Measurements from ENCODE around the gene FLT4.

Gene FLT4

DNA sequence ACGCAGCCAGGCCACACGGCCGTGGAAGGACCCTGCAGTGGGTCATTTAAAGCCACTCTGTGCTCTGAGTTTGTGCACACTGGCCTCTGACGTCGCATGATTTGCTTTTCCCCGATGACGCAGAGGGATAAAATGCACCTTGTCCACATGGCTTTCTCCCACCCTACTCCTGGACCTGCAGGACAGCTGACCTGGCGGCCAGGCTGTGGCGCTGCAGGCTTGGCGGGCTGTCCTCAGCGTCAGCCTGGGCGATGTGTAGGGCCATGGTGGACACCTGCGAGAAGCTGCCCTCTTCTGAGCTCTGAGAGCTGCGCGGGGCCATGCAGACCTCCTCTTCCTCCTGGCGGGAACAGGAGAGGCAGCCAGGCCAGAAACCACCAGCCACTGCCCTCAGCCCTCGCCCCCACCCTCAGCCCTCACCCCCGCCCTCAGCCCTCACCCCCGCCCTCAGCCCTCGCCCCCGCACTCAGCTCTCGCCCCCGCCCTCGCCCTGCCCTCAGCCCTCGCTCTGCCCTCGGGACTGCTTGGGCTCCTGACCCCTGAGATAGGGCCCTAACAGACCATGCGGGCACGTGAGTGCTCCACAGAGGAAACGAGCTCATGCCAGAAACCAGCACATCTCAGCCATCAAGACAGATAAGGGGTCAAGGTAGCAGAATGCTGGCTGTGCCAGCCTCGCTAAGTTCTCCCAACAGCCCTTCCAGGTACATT, 38.1 kb downstream of the FLT4 start:
- in situ Hi-C loops (cut with HindIII; ENCODE audit: low pct_ligation_motif_present, low sequenced_read_pairs), result no loop called here
- DNase-seq, result no peak
- H3K27ac ChIP-seq, result no peak overlapping the region
- TF ChIP-seq, protein P1, sequence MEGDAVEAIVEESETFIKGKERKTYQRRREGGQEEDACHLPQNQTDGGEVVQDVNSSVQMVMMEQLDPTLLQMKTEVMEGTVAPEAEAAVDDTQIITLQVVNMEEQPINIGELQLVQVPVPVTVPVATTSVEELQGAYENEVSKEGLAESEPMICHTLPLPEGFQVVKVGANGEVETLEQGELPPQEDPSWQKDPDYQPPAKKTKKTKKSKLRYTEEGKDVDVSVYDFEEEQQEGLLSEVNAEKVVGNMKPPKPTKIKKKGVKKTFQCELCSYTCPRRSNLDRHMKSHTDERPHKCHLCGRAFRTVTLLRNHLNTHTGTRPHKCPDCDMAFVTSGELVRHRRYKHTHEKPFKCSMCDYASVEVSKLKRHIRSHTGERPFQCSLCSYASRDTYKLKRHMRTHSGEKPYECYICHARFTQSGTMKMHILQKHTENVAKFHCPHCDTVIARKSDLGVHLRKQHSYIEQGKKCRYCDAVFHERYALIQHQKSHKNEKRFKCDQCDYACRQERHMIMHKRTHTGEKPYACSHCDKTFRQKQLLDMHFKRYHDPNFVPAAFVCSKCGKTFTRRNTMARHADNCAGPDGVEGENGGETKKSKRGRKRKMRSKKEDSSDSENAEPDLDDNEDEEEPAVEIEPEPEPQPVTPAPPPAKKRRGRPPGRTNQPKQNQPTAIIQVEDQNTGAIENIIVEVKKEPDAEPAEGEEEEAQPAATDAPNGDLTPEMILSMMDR (IDR thresholded peaks at IDR 0.05; ENCODE audit: low read depth, low read length, missing control alignments), result no peak
- no peak overlapping the region for H3K4me3 ChIP-seq (ENCODE audit: low read depth, low read length)
- H3K27me3 ChIP-seq (replicated peaks), result no peaks in the 10 kb centered on the region
- H3K36me3 ChIP-seq (replicated peaks), result no peaks in the 10 kb centered on the region

DNA sequence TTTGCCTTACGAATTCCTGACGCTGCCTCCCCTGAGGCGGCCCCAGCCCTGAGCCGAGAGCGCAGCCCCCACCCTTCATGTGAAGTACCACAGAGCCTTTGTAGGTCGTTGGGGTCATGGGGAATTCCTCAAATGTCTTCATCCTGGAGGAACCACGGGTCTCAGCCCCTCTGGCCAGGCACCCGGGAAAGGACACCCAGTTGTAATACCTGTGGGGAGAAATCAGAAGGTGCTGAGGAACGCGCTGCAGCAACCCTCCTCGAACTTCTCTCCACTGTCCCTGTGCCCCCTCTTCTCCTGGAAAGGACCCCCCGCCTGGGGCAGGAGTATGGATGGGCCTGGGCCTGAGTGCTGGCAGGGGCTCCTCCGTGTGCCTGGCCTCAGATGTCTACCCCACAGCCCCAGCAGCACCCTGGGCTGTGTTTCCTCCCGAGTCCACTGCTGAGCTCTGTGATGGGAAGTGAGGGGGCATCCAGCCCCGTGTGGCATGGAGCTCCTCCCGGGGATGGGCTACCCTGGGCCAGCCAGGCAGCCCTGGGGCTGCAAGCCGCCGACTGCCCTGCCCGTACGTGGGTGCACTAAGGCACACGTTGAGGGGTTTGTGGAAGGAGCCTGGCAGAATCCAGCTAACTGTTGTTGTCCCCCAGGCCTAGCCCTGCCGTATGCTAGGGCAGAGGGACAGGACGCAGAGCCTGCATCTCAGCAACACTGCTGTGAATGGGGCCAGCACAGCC, 39.4 kb downstream of the FLT4 start:
- DNase-seq, result no peak
- H3K27ac ChIP-seq, result no peak overlapping the region
- TF ChIP-seq, protein P1 (IDR thresholded peaks at IDR 0.05; ENCODE audit: low read depth, low read length, missing control alignments), result no peak
- in situ Hi-C loops (cut with HindIII; ENCODE audit: low pct_ligation_motif_present, low sequenced_read_pairs), result no loop called here
- no peak overlapping the region for H3K4me3 ChIP-seq (ENCODE audit: low read depth, low read length)
- no peaks in the 10 kb centered on the region for H3K27me3 ChIP-seq (replicated peaks)
- H3K36me3 ChIP-seq (replicated peaks), result no peaks in the 10 kb centered on the region

DNA sequence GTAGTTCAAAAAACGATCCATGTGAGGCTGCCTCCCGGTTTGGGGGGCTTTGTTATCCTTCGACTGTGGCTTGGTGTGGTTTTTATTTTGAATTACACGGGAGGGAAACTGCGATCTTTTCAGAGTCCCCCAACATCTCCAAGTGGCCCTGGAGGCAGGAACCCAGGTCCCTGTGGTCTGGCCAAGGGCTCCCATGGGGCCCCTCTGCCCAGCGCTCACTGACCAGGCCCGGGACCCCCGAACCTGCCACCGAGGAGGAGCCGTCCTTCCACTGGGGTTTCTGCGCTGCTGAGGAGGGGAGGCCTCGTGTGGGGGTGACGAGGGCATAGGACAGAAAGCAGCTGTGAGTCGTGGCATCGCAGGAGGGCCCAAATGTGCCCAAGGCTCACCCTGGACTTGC, 40.0 kb downstream of the FLT4 start:
- Histone ChIP-seq H3K27me3 (replicated peaks) (no peaks in the 10 kb centered on the region), H3K27ac (no peak overlapping the region), H3K36me3 (replicated peaks) (no peaks in the 10 kb centered on the region), H3K4me3 (ENCODE audit: low read depth, low read length) (no peak overlapping the region)
- in situ Hi-C loops (cut with HindIII; ENCODE audit: low pct_ligation_motif_present, low sequenced_read_pairs), result no loop called here
- no peak for DNase-seq
- TF ChIP-seq, protein P1 (IDR thresholded peaks at IDR 0.05; ENCODE audit: low read depth, low read length, missing control alignments), result no peak

DNA sequence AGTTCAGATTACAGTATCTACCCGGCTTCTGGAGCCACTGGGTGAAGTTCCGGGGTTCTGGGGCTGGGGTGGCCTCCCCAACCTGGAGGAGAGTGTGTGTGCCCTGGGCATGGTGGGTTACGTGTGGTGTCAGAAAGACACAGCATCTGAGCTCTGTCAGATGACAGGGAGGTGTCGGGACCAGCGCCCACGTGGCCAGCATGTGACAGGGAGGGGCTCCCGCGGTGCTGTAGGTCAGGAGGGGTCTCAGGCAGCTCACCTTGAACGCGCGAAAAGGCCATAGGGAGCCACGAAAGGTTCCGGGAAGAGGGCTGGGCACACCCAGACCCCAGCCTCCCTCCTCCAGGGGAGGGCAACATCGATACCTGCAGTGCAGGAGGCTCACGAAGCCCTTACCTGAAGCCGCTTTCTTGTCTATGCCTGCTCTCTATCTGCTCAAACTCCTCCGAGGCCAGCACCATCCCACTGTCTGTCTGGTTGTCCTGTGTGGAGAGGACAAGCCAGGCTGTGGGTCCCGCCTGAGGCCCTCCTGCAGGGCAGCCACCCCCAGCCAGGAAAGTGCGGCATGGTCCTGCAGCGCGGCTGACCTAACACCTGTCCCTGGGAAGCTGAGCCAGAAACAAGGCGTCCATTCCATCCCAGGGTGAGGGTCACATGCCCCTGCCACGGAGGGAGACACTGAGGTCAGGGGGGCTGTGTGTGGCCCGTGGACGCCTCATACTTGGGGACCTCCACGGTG, 40.7 kb downstream of the FLT4 start:
- in situ Hi-C loops (cut with HindIII; ENCODE audit: low pct_ligation_motif_present, low sequenced_read_pairs), result no loop called here
- no peak overlapping the region for H3K4me3 ChIP-seq (ENCODE audit: low read depth, low read length)
- H3K36me3 ChIP-seq (replicated peaks), result no peaks in the 10 kb centered on the region
- no peak for DNase-seq
- no peaks in the 10 kb centered on the region for H3K27me3 ChIP-seq (replicated peaks)
- no peak overlapping the region for H3K27ac ChIP-seq
- TF ChIP-seq, protein P1 (IDR thresholded peaks at IDR 0.05; ENCODE audit: low read depth, low read length, missing control alignments), result no peak

GRCh38 chr5:180607861-180608571, 41.4 kb downstream of the FLT4 start:
- no peak overlapping the region for H3K4me3 ChIP-seq (ENCODE audit: low read depth, low read length)
- H3K27ac ChIP-seq, result no peak overlapping the region
- H3K27me3 ChIP-seq (replicated peaks), result no peaks in the 10 kb centered on the region
- TF ChIP-seq, protein P1 (IDR thresholded peaks at IDR 0.05; ENCODE audit: low read depth, low read length, missing control alignments), result no peak
- H3K36me3 ChIP-seq (replicated peaks), result no peaks in the 10 kb centered on the region
- no peak for DNase-seq
- in situ Hi-C loops (cut with HindIII; ENCODE audit: low pct_ligation_motif_present, low sequenced_read_pairs), result no loop called here
